K562 (cell line): ENCODE results near the gene TMEM63A. TPM values are rescaled to one million over a fixed set of nuclear protein-coding genes. Genes with fewer than 3 reads are reported as not detected.

Experiments used
- CREB3 ChIP-seq: fragments of 450-650 bp; conservative IDR thresholded peaks from 2 replicates; pipeline ENCODE4 v1.6.1; 2016; ENCODE audit warnings: missing genetic modification characterization, low read depth, mild to moderate bottlenecking, missing compliant biosample characterization, moderate library complexity
- ERF ChIP-seq: fragments of 450-650 bp; formaldehyde crosslinking; IDR thresholded peaks from 2 replicates; pipeline ENCODE4 v1.4.0; 2020; ENCODE audit warnings: mild to moderate bottlenecking, mixed read lengths
- FOXJ3 ChIP-seq: sonication (generic); formaldehyde crosslinking; IDR thresholded peaks from 2 replicates; pipeline ENCODE4 v1.4.0; 2020; ENCODE audit warnings: mild to moderate bottlenecking, missing genetic modification reagents
- FOXK2 ChIP-seq, 2 experiments: fragments of 450-650 bp; IDR thresholded peaks in 1 of 2; conservative IDR thresholded peaks in 1 of 2; 2 replicates each; pipeline ENCODE4 v1.6.1; 2016; ENCODE audit warnings: low read depth in 2 of 2, mild to moderate bottlenecking in 1 of 2
- MAFG ChIP-seq: fragments of 450-650 bp; conservative IDR thresholded peaks from 2 replicates; pipeline ENCODE4 v1.6.1; 2016; ENCODE audit warnings: missing genetic modification characterization, missing compliant biosample characterization
- MAZ ChIP-seq, 2 experiments: fragments of 450-650 bp in 1 of 2; sonication (generic) in 1 of 2; formaldehyde crosslinking; IDR thresholded peaks in 1 of 2; conservative IDR thresholded peaks in 1 of 2; 2 replicates each; pipeline versions ENCODE4 v1.4.0 to v1.5.0; 2020; ENCODE audit warnings: mild to moderate bottlenecking in 1 of 2, missing genetic modification reagents in 1 of 2
- NFXL1 ChIP-seq: fragments of 450-650 bp; formaldehyde crosslinking; IDR thresholded peaks from 2 replicates; pipeline ENCODE4 v1.4.0; 2021; ENCODE audit warnings: mild to moderate bottlenecking
- NONO ChIP-seq, 2 experiments: fragments of 200-400 bp in 1 of 2; fragments of 450-650 bp in 1 of 2; formaldehyde crosslinking in 1 of 2; IDR thresholded peaks; 2 replicates each; pipeline ENCODE4 v1.6.1; 2017; ENCODE audit warnings: low read depth in 2 of 2, mild to moderate bottlenecking in 2 of 2, moderate library complexity in 2 of 2, low read length in 1 of 2
- U2AF1 ChIP-seq: fragments of 200-400 bp; formaldehyde crosslinking; optimal IDR thresholded peaks from 2 replicates; pipeline ENCODE3; 2017; ENCODE audit warnings: mild to moderate bottlenecking, low read depth, low read length, moderate library complexity
- ZBTB7A ChIP-seq: IDR thresholded peaks from 2 replicates; pipeline ENCODE4 v1.6.1; 2011; ENCODE audit warnings: low read depth, mild to moderate bottlenecking, low read length, moderate library complexity, borderline replicate concordance; ENCODE audit not compliant: control insufficient read depth
- ZNF41 ChIP-seq: fragments of 250-450 bp; sonication (Bioruptor Pico); conservative IDR thresholded peaks from 2 replicates; pipeline ENCODE4 v1.4.0; 2020; ENCODE audit warnings: mild to moderate bottlenecking
- ZNF584 ChIP-seq: fragments of 200-800 bp; sonication (Bioruptor generic); IDR thresholded peaks from 2 replicates; pipeline ENCODE4 v1.6.1; 2016; ENCODE audit warnings: low read depth, mild to moderate bottlenecking, missing genetic modification characterization, missing compliant biosample characterization
- polyA plus RNA-seq, 8 experiments: library from polyadenylated mRNA; depleted of rRNA in 4 of 8; stranded (reverse) in 5 of 8; unstranded in 3 of 8; fragments of >200 nt; fragmentation: Nextera tagmentation in 2 of 8; fragmentation: Illumina TruSeq in 1 of 8; extraction: Ambion mirVana in 2 of 8; extraction: Trizol in 1 of 8; gene quantifications; 2 replicates each; pipeline versions ENCODE4 v1.2.1 to v1.2.3, GENCODE V29; 2011 to 2014; ENCODE audit warnings: inconsistent platforms in 1 of 8, missing spikeins in 1 of 8
- total RNA-seq, 7 experiments: library from RNA; depleted of rRNA in 6 of 7; stranded (reverse); fragments of >200 nt in 6 of 7; fragmentation: Illumina TruSeq in 2 of 7; extraction: Trizol in 2 of 7; gene quantifications; 2 replicates each; pipeline versions ENCODE4 v1.2.1 to v1.2.3, GENCODE V29; 2011 to 2021; ENCODE audit warnings: low replicate concordance in 1 of 7
- TF ChIP-seq, protein P1 (sequence below): fragments of 450-650 bp; formaldehyde crosslinking; conservative IDR thresholded peaks from 2 replicates; pipeline ENCODE4 v1.4.0; 2022; ENCODE audit warnings: mild to moderate bottlenecking, missing genetic modification characterization
- TF ChIP-seq, protein P2 (sequence below): fragments of 200-800 bp; sonication (Bioruptor generic); IDR thresholded peaks from 2 replicates; pipeline ENCODE4 v1.6.1; 2017; ENCODE audit warnings: missing genetic modification characterization, missing compliant biosample characterization
- TF ChIP-seq, protein P3 (sequence below): fragments of 450-650 bp; IDR thresholded peaks from 2 replicates; pipeline ENCODE4 v1.6.1; 2018; ENCODE audit not compliant: partially characterized antibody
- TF ChIP-seq, protein P4 (sequence below), 2 experiments: fragments of 250-450 bp in 1 of 2; fragments of 450-650 bp in 1 of 2; sonication (Bioruptor Pico) in 1 of 2; IDR thresholded peaks; 2 replicates each; pipeline versions ENCODE4 v1.6.1 to v1.8.0; 2016 to 2021; ENCODE audit warnings: mild to moderate bottlenecking in 2 of 2, moderate library complexity in 2 of 2, missing compliant biosample characterization in 1 of 2, missing genetic modification characterization in 1 of 2

The TMEM63A gene
- total and polyA plus RNA-seq, 9 of the 15 experiments (the other 6 are each of a cell fraction or from before 2014, with no cell fraction given), result 2.0 to 54.6 (median 17.5) TPM

DNA sequence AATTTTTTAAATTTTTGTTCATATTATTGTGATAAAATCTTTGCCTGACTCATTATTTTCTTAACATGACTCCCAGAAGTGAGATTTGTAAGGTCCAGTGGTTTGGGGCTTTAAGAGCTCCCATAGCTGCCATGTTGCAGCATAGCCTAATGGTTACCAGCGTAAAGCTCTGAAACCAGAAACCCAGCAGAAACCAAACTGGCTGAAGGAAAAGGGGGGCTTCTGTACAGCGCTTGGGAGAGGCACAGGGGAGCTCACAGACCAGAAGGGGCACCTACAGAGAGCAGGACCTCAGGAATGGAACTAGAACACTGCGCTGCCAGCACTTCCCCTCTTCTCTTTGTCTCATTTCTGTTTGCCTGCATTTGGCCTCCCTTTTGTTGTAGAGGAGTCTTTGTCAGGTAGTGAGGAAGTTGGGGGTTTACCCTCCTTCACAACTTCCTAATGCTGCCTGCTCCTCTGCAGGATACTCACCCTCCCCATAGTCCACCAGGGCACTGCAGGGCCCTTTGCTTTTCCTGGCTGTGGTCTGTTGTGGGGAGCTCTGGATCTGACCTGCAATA lies 44.5 kb upstream of the TMEM63A start (continued):
- TF ChIP-seq, protein P1, sequence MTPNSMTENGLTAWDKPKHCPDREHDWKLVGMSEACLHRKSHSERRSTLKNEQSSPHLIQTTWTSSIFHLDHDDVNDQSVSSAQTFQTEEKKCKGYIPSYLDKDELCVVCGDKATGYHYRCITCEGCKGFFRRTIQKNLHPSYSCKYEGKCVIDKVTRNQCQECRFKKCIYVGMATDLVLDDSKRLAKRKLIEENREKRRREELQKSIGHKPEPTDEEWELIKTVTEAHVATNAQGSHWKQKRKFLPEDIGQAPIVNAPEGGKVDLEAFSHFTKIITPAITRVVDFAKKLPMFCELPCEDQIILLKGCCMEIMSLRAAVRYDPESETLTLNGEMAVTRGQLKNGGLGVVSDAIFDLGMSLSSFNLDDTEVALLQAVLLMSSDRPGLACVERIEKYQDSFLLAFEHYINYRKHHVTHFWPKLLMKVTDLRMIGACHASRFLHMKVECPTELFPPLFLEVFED (CRISPR knock-in tag), result 0 out of 2 replicates have a peak, but pooled peaks have one; percentile 14
- TF ChIP-seq MAZ (CRISPR knock-in tag; conservative IDR thresholded peaks at IDR 0.05 in 1 of 2, IDR thresholded peaks at IDR 0.05 in 1 of 2) (0 out of 4 replicates have a peak, but pooled peaks of 1 of the 2 experiments have one; percentile 40), ERF (CRISPR knock-in tag) (no peak), ZBTB7A (0 out of 2 replicates have a peak, but pooled peaks have one; percentile 4), U2AF1 (no peak), ZNF584 (CRISPR knock-in tag) (peak; percentile 32; the same call in 1 of the 2 replicates), CREB3 (peak; percentile 68), NFXL1 (CRISPR knock-in tag) (peak; percentile 32; the same call in 1 of the 2 replicates), MAFG (tag) (0 out of 2 replicates have a peak, but pooled peaks have one; percentile 8), FOXK2 (conservative IDR thresholded peaks at IDR 0.05 in 1 of 2, IDR thresholded peaks at IDR 0.05 in 1 of 2; ENCODE audit: low read depth in 2 of 2) (no peak), NONO (IDR thresholded peaks at IDR 0.05; ENCODE audit: low read depth in 2 of 2, low read length in 1 of 2) (no peak), ZNF41 (CRISPR knock-in tag) (peak; percentile 23; the same call in 1 of the 2 replicates), FOXJ3 (CRISPR knock-in tag) (no peak)
- TF ChIP-seq, protein P2, sequence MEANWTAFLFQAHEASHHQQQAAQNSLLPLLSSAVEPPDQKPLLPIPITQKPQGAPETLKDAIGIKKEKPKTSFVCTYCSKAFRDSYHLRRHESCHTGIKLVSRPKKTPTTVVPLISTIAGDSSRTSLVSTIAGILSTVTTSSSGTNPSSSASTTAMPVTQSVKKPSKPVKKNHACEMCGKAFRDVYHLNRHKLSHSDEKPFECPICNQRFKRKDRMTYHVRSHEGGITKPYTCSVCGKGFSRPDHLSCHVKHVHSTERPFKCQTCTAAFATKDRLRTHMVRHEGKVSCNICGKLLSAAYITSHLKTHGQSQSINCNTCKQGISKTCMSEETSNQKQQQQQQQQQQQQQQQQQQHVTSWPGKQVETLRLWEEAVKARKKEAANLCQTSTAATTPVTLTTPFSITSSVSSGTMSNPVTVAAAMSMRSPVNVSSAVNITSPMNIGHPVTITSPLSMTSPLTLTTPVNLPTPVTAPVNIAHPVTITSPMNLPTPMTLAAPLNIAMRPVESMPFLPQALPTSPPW (CRISPR knock-in tag), result peak; percentile 27; the same call in 1 of the 2 replicates
- TF ChIP-seq, protein P3, sequence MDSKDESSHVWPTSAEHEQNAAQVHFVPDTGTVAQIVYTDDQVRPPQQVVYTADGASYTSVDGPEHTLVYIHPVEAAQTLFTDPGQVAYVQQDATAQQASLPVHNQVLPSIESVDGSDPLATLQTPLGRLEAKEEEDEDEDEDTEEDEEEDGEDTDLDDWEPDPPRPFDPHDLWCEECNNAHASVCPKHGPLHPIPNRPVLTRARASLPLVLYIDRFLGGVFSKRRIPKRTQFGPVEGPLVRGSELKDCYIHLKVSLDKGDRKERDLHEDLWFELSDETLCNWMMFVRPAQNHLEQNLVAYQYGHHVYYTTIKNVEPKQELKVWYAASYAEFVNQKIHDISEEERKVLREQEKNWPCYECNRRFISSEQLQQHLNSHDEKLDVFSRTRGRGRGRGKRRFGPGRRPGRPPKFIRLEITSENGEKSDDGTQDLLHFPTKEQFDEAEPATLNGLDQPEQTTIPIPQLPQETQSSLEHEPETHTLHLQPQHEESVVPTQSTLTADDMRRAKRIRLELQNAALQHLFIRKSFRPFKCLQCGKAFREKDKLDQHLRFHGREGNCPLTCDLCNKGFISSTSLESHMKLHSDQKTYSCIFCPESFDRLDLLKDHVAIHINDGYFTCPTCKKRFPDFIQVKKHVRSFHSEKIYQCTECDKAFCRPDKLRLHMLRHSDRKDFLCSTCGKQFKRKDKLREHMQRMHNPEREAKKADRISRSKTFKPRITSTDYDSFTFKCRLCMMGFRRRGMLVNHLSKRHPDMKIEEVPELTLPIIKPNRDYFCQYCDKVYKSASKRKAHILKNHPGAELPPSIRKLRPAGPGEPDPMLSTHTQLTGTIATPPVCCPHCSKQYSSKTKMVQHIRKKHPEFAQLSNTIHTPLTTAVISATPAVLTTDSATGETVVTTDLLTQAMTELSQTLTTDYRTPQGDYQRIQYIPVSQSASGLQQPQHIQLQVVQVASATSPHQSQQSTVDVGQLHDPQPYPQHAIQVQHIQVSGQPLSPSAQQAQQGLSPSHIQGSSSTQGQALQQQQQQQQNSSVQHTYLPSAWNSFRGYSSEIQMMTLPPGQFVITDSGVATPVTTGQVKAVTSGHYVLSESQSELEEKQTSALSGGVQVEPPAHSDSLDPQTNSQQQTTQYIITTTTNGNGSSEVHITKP, result peak; percentile 71
- TF ChIP-seq, protein P4, sequence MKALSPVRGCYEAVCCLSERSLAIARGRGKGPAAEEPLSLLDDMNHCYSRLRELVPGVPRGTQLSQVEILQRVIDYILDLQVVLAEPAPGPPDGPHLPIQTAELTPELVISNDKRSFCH (CRISPR knock-in tag; IDR thresholded peaks at IDR 0.05), result no peak
- TF ChIP-seq, protein P4 (tag; IDR thresholded peaks at IDR 0.05), result peak; percentile 80; the same call in 1 of the 2 replicates
